ENCODE measurements around the gene RTN4R.
"Not testable (repeated sequence)": the region's sequence is repeated elsewhere in the genome, so short reads cannot be mapped to it uniquely, and the experiment has no call there.

RTN4R gene

DNA sequence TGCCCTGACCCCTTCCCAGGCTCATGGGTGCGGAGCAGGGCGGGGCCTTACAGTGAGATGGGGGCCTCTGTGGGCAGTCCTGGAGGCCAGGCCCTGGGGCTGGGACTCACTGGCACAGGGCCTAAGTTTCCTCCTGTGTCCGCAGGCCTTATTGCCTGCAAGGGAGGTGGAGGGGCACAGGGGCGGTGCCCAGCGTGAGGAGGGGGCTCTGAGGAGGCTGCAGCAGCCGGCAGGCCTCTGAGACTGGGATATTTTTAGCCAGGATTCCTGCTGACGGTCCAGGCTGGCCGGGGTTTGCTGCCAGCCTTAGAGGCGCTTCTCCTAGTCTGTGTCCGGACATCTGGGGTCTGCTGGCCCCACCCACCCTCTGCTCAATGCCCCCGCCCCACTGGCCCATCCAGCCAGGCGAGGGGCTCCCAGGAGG is 5.7 kb upstream of the RTN4R start:
- no peak for DNase-seq
- peaks cover 0 to 4% (median 2%) of the 10 kb centered on the region in 4 experiments for H3K4me1 ChIP-seq (ENCODE audit: control extremely low read depth in 1 of 4, control insufficient read depth in 4 of 4, insufficient read depth in 4 of 4, low read length in 3 of 4)
- no peaks in the 10 kb centered on the region for H3K9me3 ChIP-seq (ENCODE audit: control extremely low read depth in 1 of 5, control insufficient read depth in 4 of 5, insufficient read depth in 2 of 5, low read depth in 1 of 5, low read length in 4 of 5)
- ChIA-PET POLR2A (no interaction called here), CTCF (no interaction called here)
- H3K36me3 ChIP-seq (ENCODE audit: control insufficient read depth in 4 of 4, insufficient read depth in 4 of 4, low read length in 3 of 4), result no peaks in the 10 kb centered on the region
- 100% methylated on average over 8 of the region's 12 CpGs for WGBS (ENCODE audit: insufficient coverage)
- H3K4me3 ChIP-seq (ENCODE audit: control insufficient read depth in 1 of 7, extremely low read depth in 1 of 7, insufficient read depth in 4 of 7, low read depth in 2 of 7, low read length in 6 of 7), result no peak overlapping the region
- H3K27me3 ChIP-seq (replicated peaks in 2 of 5; ENCODE audit: control insufficient read depth in 4 of 5, insufficient read depth in 5 of 5, low read length in 4 of 5), result no peaks in the 10 kb centered on the region
- H3K27ac ChIP-seq (ENCODE audit: insufficient read depth in 1 of 2, low read depth in 1 of 2, low read length in 2 of 2, poor library complexity in 1 of 2, severe bottlenecking in 2 of 2), result no peak overlapping the region

DNA sequence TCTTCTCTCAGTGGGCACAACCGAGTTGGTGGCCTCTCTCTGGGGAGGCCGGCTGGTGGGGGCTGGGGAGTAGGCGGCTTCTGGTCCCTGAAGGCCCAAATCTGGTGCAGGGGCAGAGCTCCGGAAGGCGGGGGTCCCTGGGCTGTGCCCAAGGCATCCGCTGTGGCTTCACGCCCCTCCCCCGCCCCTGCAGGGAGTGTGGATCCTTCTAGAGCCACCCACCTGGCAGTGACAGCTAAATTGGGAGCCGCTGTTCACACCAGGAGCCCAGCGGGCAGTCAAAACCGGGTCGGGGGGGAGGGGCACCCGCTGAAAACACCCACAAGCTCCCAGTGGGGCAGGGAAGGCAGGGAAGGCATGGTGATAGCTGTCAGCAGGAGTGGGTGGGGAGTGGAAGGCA is 4.6 kb upstream of the RTN4R start:
- CTCF ChIA-PET, result no interaction called here
- WGBS (ENCODE audit: insufficient coverage), result 97% methylated on average over 13 of the region's 13 CpGs

DNA sequence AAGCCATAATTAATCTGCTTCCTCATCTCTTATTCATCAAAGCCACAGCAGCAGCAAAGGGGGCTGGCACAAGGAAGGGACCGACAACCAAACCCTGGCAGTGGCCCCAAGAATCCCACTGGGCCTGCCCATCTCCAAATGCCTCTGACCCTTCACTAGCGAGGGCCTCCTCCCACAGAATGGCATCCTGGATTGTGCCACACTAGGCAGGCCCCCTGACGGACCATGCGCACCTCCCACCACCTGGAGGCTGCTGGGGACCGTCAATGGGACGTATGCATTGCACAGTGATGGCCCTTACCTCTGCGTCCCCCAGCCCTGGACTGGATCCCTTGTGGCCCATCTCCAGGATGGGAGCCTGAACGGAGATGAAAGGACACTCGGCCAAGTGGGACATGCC is 4.1 kb upstream of the RTN4R start:
- H3K4me1 ChIP-seq (ENCODE audit: control extremely low read depth in 1 of 4, control insufficient read depth in 4 of 4, insufficient read depth in 4 of 4, low read length in 3 of 4), result peaks cover 0 to 15% (median 13%) of the 10 kb centered on the region in 4 experiments
- DNase-seq, result peak in 1 of 3 donors; percentile 11
- H3K27me3 ChIP-seq (replicated peaks in 2 of 5; ENCODE audit: control insufficient read depth in 4 of 5, insufficient read depth in 5 of 5, low read length in 4 of 5), result peaks cover 0 to under 1% (median 0%) of the 10 kb centered on the region in 5 experiments
- H3K9me3 ChIP-seq (ENCODE audit: control extremely low read depth in 1 of 5, control insufficient read depth in 4 of 5, insufficient read depth in 2 of 5, low read depth in 1 of 5, low read length in 4 of 5), result no peaks in the 10 kb centered on the region
- H3K27ac ChIP-seq (ENCODE audit: insufficient read depth in 1 of 2, low read depth in 1 of 2, low read length in 2 of 2, poor library complexity in 1 of 2, severe bottlenecking in 2 of 2), result no peak overlapping the region
- no peak overlapping the region for H3K4me3 ChIP-seq (ENCODE audit: control insufficient read depth in 1 of 7, extremely low read depth in 1 of 7, insufficient read depth in 4 of 7, low read depth in 2 of 7, low read length in 6 of 7)
- no peaks in the 10 kb centered on the region for H3K36me3 ChIP-seq (ENCODE audit: control insufficient read depth in 4 of 4, insufficient read depth in 4 of 4, low read length in 3 of 4)
- ChIA-PET CTCF (interaction anchor here (1.0 to 1.2 kb wide), 2 partner anchors 13 to 119 kb away, joined by 3 to 4 read pairs; no protein-coding TSS in a partner anchor), POLR2A (no interaction called here)
- WGBS (ENCODE audit: insufficient coverage), result 90% methylated on average over 7 of the region's 9 CpGs

More for the DNA sequence above, 4.6 kb upstream of the RTN4R start:
- POLR2A ChIA-PET, result no interaction called here
- Histone ChIP-seq H3K9me3 (ENCODE audit: control extremely low read depth in 1 of 5, control insufficient read depth in 4 of 5, insufficient read depth in 2 of 5, low read depth in 1 of 5, low read length in 4 of 5) (no peaks in the 10 kb centered on the region), H3K4me1 (ENCODE audit: control extremely low read depth in 1 of 4, control insufficient read depth in 4 of 4, insufficient read depth in 4 of 4, low read length in 3 of 4) (peaks cover 0 to 11% (median 8%) of the 10 kb centered on the region in 4 experiments), H3K36me3 (ENCODE audit: control insufficient read depth in 4 of 4, insufficient read depth in 4 of 4, low read length in 3 of 4) (no peaks in the 10 kb centered on the region), H3K27me3 (replicated peaks in 2 of 5; ENCODE audit: control insufficient read depth in 4 of 5, insufficient read depth in 5 of 5, low read length in 4 of 5) (no peaks in the 10 kb centered on the region), H3K4me3 (ENCODE audit: control insufficient read depth in 1 of 7, extremely low read depth in 1 of 7, insufficient read depth in 4 of 7, low read depth in 2 of 7, low read length in 6 of 7) (no peak overlapping the region), H3K27ac (ENCODE audit: insufficient read depth in 1 of 2, low read depth in 1 of 2, low read length in 2 of 2, poor library complexity in 1 of 2, severe bottlenecking in 2 of 2) (no peak overlapping the region)
- no peak for DNase-seq

DNA sequence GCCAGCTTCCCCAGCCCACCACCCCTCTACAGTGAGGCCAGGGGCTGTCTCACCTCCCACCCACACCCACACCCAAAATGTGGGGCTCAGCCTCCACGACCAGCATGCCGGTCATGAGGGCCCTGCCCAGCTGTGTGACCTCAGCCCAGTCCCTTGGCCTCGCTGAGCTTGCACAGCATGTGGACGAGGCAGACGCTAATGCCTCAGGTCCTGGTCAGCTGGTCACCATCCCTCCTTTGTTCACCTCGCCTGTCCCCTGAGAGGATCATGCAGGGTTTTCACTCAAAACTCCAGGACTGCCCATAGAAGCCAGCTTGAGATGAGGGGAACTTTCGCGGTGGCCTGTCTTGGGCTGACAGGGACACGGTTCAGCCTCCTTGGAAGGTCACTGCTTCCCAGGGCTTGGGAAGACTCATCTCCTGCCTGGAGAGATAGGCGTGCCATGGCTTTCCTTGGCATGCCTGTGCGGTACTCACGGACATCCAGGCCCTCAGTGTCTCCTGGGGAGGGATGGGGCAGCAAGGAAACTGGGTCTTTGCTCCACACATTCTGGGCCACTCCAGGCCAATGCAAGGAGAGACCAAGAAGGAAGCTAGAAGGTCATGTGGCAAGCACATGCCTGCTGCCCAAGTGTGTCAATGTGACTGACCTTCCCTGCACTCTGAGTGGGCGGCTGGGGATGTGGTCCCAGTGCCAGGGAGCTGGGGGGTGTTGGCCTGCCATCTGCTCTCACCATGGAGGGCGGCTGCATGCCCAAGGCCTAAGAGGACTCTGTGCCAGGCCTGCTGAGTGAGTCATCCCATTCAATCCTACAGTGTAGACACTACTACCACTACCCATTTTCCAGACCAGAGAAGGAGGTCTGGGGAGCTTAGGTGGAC is 3.2 kb upstream of the RTN4R start:
- no peak for DNase-seq
- ChIA-PET CTCF (interaction anchor here (0.8 to 2.7 kb wide), 4 partner anchors 13 to 118 kb away, joined by 3 to 11 read pairs (median 4); no protein-coding TSS in a partner anchor), POLR2A (no interaction called here)
- Histone ChIP-seq H3K27ac (ENCODE audit: insufficient read depth in 1 of 2, low read depth in 1 of 2, low read length in 2 of 2, poor library complexity in 1 of 2, severe bottlenecking in 2 of 2) (no peak overlapping the region), H3K4me1 (ENCODE audit: control extremely low read depth in 1 of 4, control insufficient read depth in 4 of 4, insufficient read depth in 4 of 4, low read length in 3 of 4) (peaks cover 0 to 19% (median 17%) of the 10 kb centered on the region in 4 experiments), H3K4me3 (ENCODE audit: control insufficient read depth in 1 of 7, extremely low read depth in 1 of 7, insufficient read depth in 4 of 7, low read depth in 2 of 7, low read length in 6 of 7) (no peak overlapping the region), H3K27me3 (replicated peaks in 2 of 5; ENCODE audit: control insufficient read depth in 4 of 5, insufficient read depth in 5 of 5, low read length in 4 of 5) (peaks cover 0 to 2% (median 0%) of the 10 kb centered on the region in 5 experiments), H3K9me3 (ENCODE audit: control extremely low read depth in 1 of 5, control insufficient read depth in 4 of 5, insufficient read depth in 2 of 5, low read depth in 1 of 5, low read length in 4 of 5) (no peaks in the 10 kb centered on the region), H3K36me3 (ENCODE audit: control insufficient read depth in 4 of 4, insufficient read depth in 4 of 4, low read length in 3 of 4) (no peaks in the 10 kb centered on the region)
- WGBS (ENCODE audit: insufficient coverage), result 96% methylated on average over 12 of the region's 14 CpGs

DNA sequence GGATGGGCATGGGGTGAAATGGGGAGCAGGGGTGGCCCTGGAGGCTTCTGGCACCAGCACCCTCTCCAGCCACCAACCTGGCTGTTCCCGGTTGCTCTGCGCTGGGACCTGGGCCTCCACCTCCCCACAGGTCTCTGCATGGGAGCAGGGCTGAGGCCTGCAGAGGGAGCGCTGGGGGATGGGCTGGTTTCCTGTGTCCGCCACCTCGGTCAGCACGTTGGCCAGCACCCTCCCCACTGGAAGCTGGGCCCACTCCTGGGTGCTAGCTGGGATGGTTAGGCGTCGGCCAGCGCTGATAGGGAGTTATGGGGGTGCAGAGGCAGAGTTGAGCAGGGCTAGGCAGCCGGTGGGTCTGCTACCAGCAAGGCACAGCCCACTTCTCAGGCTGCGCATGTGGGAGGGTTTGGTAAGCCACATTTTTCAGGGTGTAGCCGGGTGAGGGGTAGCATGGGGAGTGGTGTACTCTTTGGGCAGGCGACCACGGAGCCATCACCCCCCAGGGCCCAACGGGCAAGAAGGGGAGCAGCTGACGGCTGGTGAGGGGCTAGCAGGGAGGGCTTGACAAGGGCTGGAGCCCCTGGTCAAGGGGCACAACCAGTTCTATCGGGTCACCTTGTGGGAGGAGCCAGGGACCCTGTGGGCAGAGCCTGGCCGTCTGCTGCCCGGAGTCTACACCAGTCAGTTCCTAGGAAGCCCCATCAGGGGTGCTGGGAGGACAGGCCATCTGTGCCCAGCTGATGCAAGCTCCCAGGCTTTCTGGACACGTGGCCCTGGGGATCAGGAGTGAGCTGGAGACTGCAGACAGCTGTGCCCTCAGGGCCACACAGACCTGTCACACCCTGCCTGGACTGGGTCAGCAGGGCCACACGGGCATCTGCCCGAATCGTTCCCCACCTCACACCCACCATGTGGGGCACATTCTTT is 2.3 kb upstream of the RTN4R start:
- H3K4me3 ChIP-seq (ENCODE audit: control insufficient read depth in 1 of 7, extremely low read depth in 1 of 7, insufficient read depth in 4 of 7, low read depth in 2 of 7, low read length in 6 of 7); H3K27me3 ChIP-seq (replicated peaks in 2 of 5; ENCODE audit: control insufficient read depth in 4 of 5, insufficient read depth in 5 of 5, low read length in 4 of 5); H3K27ac ChIP-seq (ENCODE audit: insufficient read depth in 1 of 2, low read depth in 1 of 2, low read length in 2 of 2, poor library complexity in 1 of 2, severe bottlenecking in 2 of 2); H3K9me3 ChIP-seq (ENCODE audit: control extremely low read depth in 1 of 5, control insufficient read depth in 4 of 5, insufficient read depth in 2 of 5, low read depth in 1 of 5, low read length in 4 of 5); POLR2A ChIA-PET; DNase-seq; H3K36me3 ChIP-seq (ENCODE audit: control insufficient read depth in 4 of 4, insufficient read depth in 4 of 4, low read length in 3 of 4): not testable (repeated sequence)
- H3K4me1 ChIP-seq (ENCODE audit: control extremely low read depth in 1 of 4, control insufficient read depth in 4 of 4, insufficient read depth in 4 of 4, low read length in 3 of 4), result peaks cover 0 to 19% (median 17%) of the 10 kb centered on the region in 4 experiments
- CTCF ChIA-PET, result interaction anchor here (1.5 to 2.7 kb wide), 2 partner anchors 23 to 114 kb away, joined by 3 to 11 read pairs; no protein-coding TSS in a partner anchor
- 92% methylated on average over 14 of the region's 23 CpGs for WGBS (ENCODE audit: insufficient coverage)

DNA sequence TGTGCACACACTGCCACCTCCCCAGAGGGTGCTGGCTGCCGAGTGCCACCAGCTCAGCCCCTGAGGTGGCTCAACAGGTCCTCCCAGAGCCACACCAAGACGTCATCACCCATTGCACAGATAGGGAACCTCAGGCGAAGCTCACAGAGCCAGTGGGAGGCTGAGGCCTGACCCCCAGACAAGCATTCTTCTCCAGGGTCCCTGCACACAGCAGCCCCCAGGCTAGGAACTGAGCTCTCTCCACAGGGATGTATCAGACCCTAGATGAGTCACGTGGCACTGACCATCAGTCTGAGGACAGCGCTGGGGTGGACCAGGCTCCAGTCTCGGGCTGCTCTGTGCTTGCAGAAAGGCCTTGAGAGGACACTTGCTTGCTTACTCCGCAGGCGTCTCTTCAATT is 1.6 kb upstream of the RTN4R start:
- H3K4me3 ChIP-seq (ENCODE audit: control insufficient read depth in 1 of 7, extremely low read depth in 1 of 7, insufficient read depth in 4 of 7, low read depth in 2 of 7, low read length in 6 of 7); H3K27ac ChIP-seq (ENCODE audit: insufficient read depth in 1 of 2, low read depth in 1 of 2, low read length in 2 of 2, poor library complexity in 1 of 2, severe bottlenecking in 2 of 2); H3K27me3 ChIP-seq (replicated peaks in 2 of 5; ENCODE audit: control insufficient read depth in 4 of 5, insufficient read depth in 5 of 5, low read length in 4 of 5); H3K36me3 ChIP-seq (ENCODE audit: control insufficient read depth in 4 of 4, insufficient read depth in 4 of 4, low read length in 3 of 4); POLR2A ChIA-PET; DNase-seq; H3K9me3 ChIP-seq (ENCODE audit: control extremely low read depth in 1 of 5, control insufficient read depth in 4 of 5, insufficient read depth in 2 of 5, low read depth in 1 of 5, low read length in 4 of 5): not testable (repeated sequence)
- CTCF ChIA-PET, result interaction anchor here (1.2 to 2.7 kb wide), 3 partner anchors 13 to 113 kb away, joined by 3 to 11 read pairs (median 4); no protein-coding TSS in a partner anchor
- H3K4me1 ChIP-seq (ENCODE audit: control extremely low read depth in 1 of 4, control insufficient read depth in 4 of 4, insufficient read depth in 4 of 4, low read length in 3 of 4), result peaks cover 0 to 19% (median 17%) of the 10 kb centered on the region in 4 experiments
- WGBS (ENCODE audit: insufficient coverage), result 100% methylated on average over 7 of the region's 8 CpGs
